22Rv1 (cell line): ENCODE measurements around the gene RAB6D.

Experiments used
- H3K27ac ChIP-seq: fragments of 450-650 bp; 2 replicates; pipeline ENCODE4 v1.5.1; 2017
- ZFX ChIP-seq: fragments of 450-650 bp; IDR thresholded peaks from 2 replicates; pipeline ENCODE4 v1.6.1; 2017; ENCODE audit warnings: antibody characterized with exemption, borderline replicate concordance
- TF ChIP-seq, protein P1 (sequence below): fragments of 450-650 bp; IDR thresholded peaks from 2 replicates; pipeline ENCODE4 v1.5.1; 2017; ENCODE audit warnings: mild to moderate bottlenecking

The RAB6D gene

DNA sequence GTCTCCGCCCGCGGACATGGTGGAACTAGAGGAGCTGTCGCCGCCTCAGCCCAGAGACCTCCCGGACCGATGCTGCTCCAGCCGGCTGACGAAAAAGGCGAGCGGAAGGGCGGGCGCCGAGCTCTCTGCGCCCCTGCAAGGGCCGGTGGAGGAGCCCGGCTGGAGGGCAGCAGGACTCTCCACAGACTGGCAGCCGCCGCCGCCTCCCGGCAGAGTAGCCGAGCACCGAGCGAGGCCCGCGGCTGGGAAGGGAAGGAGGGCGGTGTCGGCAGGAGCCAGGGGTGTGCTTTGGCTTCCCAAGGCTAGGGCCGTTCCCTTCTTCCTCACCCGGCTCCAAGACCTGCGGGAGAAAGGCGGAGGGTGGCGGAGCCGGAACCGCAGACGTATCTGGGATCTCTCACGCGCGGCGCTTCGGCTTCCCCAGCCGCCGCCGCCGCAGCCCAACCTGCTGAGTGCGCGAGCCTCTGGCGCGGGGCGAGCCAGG lies at the start of gene RAB6D:
Gene RAB6D, minus strand, starts transcription at position 466 of the 484 bp plus-strand sequence. Its CDS starts 448 bp downstream, at position 18.
- peak within 1 kb of the TSS; percentile 33; the same call in 1 of the 2 replicates for H3K27ac ChIP-seq

DNA sequence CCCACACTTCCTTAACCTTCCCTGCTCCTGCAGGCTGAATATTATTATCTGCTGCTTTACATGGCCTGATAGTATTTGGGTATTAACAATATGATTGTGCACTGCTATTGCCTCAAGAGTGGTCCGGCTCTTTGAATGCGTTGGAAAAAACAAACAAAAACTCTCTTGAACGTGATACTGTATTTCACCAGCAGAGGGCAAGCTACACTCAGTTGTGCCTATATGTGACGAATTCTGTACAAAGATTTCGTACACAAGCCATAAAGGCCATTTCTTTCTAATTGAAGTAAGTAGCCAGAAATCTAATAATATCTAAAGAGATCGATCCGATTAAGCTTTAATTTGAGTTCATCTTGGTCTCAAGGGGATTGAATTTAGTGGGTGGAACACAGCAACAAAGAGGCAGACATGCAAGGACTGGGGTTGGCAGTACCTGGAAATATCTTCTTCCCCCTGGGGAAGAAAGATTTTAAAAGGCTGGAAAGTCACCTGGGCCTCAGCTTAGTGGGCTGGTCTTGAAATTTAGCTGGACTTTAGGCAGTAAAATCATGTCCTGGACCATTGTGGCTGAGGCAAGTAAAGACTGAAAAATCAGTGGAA lies 49.3 kb upstream of the RAB6D start:
- no peak overlapping the region for H3K27ac ChIP-seq
- TF ChIP-seq ZFX = no peak
- TF ChIP-seq, protein P1, sequence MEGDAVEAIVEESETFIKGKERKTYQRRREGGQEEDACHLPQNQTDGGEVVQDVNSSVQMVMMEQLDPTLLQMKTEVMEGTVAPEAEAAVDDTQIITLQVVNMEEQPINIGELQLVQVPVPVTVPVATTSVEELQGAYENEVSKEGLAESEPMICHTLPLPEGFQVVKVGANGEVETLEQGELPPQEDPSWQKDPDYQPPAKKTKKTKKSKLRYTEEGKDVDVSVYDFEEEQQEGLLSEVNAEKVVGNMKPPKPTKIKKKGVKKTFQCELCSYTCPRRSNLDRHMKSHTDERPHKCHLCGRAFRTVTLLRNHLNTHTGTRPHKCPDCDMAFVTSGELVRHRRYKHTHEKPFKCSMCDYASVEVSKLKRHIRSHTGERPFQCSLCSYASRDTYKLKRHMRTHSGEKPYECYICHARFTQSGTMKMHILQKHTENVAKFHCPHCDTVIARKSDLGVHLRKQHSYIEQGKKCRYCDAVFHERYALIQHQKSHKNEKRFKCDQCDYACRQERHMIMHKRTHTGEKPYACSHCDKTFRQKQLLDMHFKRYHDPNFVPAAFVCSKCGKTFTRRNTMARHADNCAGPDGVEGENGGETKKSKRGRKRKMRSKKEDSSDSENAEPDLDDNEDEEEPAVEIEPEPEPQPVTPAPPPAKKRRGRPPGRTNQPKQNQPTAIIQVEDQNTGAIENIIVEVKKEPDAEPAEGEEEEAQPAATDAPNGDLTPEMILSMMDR = peak; percentile 74

DNA sequence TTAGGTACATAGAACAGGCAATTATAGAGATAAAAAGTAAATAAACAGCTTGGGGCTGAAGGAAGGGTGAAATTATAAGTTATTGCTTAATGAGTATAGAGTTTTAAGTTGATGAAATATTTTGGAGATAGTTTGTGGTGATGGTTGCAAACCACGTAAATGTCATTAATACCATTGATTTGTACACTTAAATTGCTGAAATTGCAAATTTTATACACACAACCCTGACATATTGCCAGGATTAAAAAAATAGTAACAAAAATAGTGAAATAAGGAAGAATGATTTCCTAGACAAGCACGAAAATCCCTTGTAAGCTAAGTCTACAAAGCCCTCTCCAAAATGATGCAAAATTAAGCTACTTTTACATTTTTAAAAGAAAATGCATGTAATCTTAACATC lies 46.2 kb upstream of the RAB6D start:
- TF ChIP-seq ZFX = no peak
- TF ChIP-seq, protein P1 = no peak
- H3K27ac ChIP-seq = no peak overlapping the region

DNA sequence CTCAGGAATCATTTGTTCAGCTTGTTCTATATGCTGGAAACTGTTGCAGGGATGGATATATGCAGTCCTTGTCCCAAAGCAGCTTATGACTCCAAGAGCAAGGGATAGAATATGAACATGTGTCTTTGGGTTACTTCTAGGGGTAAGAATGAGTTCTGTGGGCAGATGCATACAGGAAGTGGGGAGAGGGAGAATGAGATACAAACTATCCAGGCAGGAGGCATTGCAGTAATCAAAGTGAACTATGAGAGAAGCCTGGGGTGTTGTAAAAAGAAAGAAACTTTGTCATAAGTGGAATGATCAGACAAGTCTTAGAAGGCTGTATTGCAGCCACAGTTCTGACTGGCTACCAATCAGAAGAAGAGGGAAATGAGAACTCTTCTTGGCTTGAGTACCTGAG lies 44.8 kb upstream of the RAB6D start:
- H3K27ac ChIP-seq = no peak overlapping the region
- TF ChIP-seq, protein P1 = no peak
- TF ChIP-seq ZFX = no peak

DNA sequence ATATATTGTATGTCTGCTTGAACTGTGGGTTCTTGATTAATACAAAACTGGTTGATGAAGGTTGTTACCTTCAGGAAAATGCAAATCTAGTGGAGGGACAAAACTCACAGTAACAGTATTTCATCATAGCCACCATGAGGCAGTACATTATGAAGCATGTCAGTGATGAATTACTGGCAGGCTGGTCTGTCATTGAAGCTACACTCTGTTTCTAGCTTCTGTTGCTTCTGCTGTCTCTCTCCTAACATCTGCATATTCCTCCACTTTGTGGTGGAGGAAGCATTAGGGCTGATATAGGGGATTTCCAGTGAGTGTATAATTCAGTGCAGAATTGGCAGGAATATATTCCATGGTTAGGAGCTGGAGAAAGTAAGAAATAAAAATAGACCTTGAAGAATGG lies 44.2 kb upstream of the RAB6D start:
- H3K27ac ChIP-seq = no peak overlapping the region
- no peak for TF ChIP-seq ZFX
- TF ChIP-seq, protein P1 = no peak

DNA sequence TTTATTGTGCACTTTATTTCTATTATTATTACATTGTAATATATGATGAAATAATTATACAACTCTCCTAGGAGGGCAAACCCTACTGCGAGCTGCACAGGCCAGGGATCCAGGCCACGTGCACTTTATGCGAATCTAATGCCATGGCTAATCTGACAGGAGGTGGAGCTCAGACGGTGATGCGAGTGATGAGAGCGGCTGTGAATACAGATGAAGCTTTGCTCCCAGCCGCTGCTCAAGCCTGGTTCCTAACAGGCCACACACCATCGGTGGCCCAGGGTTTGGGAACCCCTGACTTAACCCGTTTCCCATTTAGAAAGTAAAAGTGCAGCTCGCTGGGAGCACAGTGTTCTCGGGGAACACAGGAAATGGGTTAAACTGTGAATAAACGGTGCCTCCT lies 40.8 kb upstream of the RAB6D start:
- TF ChIP-seq, protein P1 = no peak
- no peak for TF ChIP-seq ZFX
- no peak overlapping the region for H3K27ac ChIP-seq

DNA sequence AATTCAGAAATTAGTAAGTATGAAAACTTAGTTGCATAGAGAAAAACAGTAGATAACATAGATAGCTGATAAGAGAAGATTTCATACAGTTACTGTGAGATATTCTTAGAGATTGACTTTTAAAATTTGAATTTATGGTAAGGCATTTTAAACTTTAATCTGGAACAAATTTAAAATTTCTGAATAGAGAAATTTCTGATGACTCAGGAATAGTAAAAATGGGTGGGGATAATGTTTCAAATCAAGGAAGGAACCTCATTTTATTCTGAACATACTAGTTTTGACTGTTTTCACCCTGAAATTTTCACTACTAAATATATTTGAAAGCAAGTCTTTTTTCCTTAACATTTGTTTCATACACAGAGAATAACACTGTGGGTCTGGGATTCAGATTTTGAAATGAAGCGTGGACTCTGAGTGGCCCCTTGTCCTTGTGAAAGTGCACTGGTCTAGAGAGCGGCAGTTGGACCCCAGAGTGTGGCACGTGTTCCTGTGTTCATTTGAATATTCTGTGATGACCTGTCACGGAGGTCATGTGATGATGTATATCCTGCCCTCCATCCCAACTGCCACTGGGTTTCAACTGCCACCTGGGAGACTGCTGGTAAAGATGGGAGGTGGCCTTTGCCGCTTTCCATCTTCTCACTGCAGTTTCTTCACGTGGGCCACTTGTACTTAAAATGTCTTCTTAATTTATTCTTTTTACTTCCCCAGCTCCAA lies 38.5 kb upstream of the RAB6D start:
- TF ChIP-seq, protein P1 = no peak
- no peak overlapping the region for H3K27ac ChIP-seq
